Progenitor cell of endocrine pancreas (in vitro differentiated cells): ENCODE measurements around the gene KDM6A. TPM values are rescaled to one million over a fixed set of nuclear protein-coding genes. Genes with fewer than 3 reads are reported as not detected.
"Not testable (repeated sequence)": the region's sequence is repeated elsewhere in the genome, so short reads cannot be mapped to it uniquely, and the experiment has no call there.

ENCODE experiments used
- DNase-seq: peaks from one replicate; pipeline ENCODE4 v3.0.0; 2021; ENCODE audit warnings: low spot score; ENCODE audit not compliant: unreplicated experiment
- H3K27ac Mint-ChIP-seq: 2 replicates; pipeline ENCODE4 v1.8.0; 2021; ENCODE audit warnings: mild to moderate bottlenecking, moderate library complexity, mixed read lengths
- H3K27me3 Mint-ChIP-seq: 2 replicates; pipeline ENCODE4 v1.8.0; 2021; ENCODE audit warnings: mixed read lengths
- H3K36me3 Mint-ChIP-seq: 2 replicates; pipeline ENCODE4 v1.8.0; 2022; ENCODE audit warnings: mixed read lengths; ENCODE audit not compliant: insufficient read depth
- H3K4me1 Mint-ChIP-seq: 2 replicates; pipeline ENCODE4 v1.8.0; 2021; ENCODE audit warnings: low read depth, mixed read lengths
- H3K4me3 Mint-ChIP-seq: 2 replicates; pipeline ENCODE4 v1.8.0; 2021; ENCODE audit warnings: low read depth, mild to moderate bottlenecking, moderate library complexity, mixed read lengths
- H3K9me3 Mint-ChIP-seq: 2 replicates; pipeline ENCODE4 v1.8.0; 2021; ENCODE audit warnings: low read depth, mixed read lengths
- CTCF ChIP-seq: fragments of 200-600 bp; sonication (generic); IDR thresholded peaks from one replicate; pipeline ENCODE4 v1.5.0; 2021; ENCODE audit warnings: antibody characterized with exemption, mild to moderate bottlenecking; ENCODE audit not compliant: unreplicated experiment
- total RNA-seq: library from RNA; stranded (reverse); gene quantifications from 2 replicates; pipeline ENCODE4 v1.2.1, GENCODE V29; 2021

KDM6A gene
- total RNA-seq, 1 donor from 2014 or later: 112 TPM

- H3K27me3 Mint-ChIP-seq: no peaks in the 10 kb centered on the region
- H3K4me1 Mint-ChIP-seq: no peaks in the 10 kb centered on the region
- no peak for DNase-seq
- H3K27ac Mint-ChIP-seq: no peak overlapping the region
- peaks cover 22% of the 10 kb centered on the region for H3K9me3 Mint-ChIP-seq
- no peak for TF ChIP-seq CTCF
- H3K4me3 Mint-ChIP-seq: no peak overlapping the region
- peaks cover 1% of the 10 kb centered on the region for H3K36me3 Mint-ChIP-seq
These were observed 29.7 kb upstream of the KDM6A start for GRCh38 chrX:44843318-44843702.

GRCh38 chrX:44843753-44844152, 29.2 kb upstream of the KDM6A start, which contains the start of gene DUSP21:
Gene DUSP21, plus strand, starts transcription at chrX:44844021. Its CDS starts 112 bp downstream, at chrX:44844133.
- peaks cover 21% of the 10 kb centered on the region for H3K9me3 Mint-ChIP-seq
- no peak for DNase-seq
- no peak within 1 kb of the TSS for H3K27ac Mint-ChIP-seq
- no peaks in the 10 kb centered on the region for H3K4me1 Mint-ChIP-seq
- H3K36me3 Mint-ChIP-seq: peaks cover 1% of the 10 kb centered on the region
- no peaks in the 10 kb centered on the region for H3K27me3 Mint-ChIP-seq
- no peak for TF ChIP-seq CTCF
- no peak within 1 kb of the TSS for H3K4me3 Mint-ChIP-seq

GRCh38 chrX:44844204-44844603, 28.8 kb upstream of the KDM6A start:
- Mint-ChIP-seq H3K27ac (no peak overlapping the region), H3K9me3 (peaks cover 21% of the 10 kb centered on the region), H3K36me3 (peaks cover 1% of the 10 kb centered on the region), H3K4me3 (no peak overlapping the region), H3K27me3 (no peaks in the 10 kb centered on the region), H3K4me1 (no peaks in the 10 kb centered on the region)
- no peak for DNase-seq
- TF ChIP-seq CTCF: no peak

- H3K4me3 Mint-ChIP-seq, H3K27me3 Mint-ChIP-seq, H3K4me1 Mint-ChIP-seq, H3K9me3 Mint-ChIP-seq, H3K36me3 Mint-ChIP-seq, H3K27ac Mint-ChIP-seq, DNase-seq: not testable (repeated sequence)
These were observed 22.1 kb upstream of the KDM6A start for GRCh38 chrX:44850891-44851290.

- TF ChIP-seq CTCF: no peak
- Mint-ChIP-seq H3K27ac (peak overlapping the region; percentile 94), H3K4me3 (peak overlapping the region; percentile 84), H3K36me3 (peaks cover 2% of the 10 kb centered on the region), H3K4me1 (peaks cover 7% of the 10 kb centered on the region), H3K27me3 (no peaks in the 10 kb centered on the region), H3K9me3 (peaks cover 13% of the 10 kb centered on the region)
- DNase-seq: no peak
These were observed 1.8 kb upstream of the KDM6A start for GRCh38 chrX:44871114-44871645.

GRCh38 chrX:44871931-44872820, 812 bp upstream of the KDM6A start:
- TF ChIP-seq CTCF: no peak
- peaks cover 3% of the 10 kb centered on the region for H3K36me3 Mint-ChIP-seq
- no peaks in the 10 kb centered on the region for H3K27me3 Mint-ChIP-seq
- peaks cover 10% of the 10 kb centered on the region for H3K9me3 Mint-ChIP-seq
- peak overlapping the region; percentile 96 for H3K4me3 Mint-ChIP-seq
- H3K4me1 Mint-ChIP-seq: peaks cover 7% of the 10 kb centered on the region
- H3K27ac Mint-ChIP-seq: peak overlapping the region; percentile 96
- DNase-seq: peak; percentile 42
